ENCODE measurements around the gene ANKRD63. TPM values are rescaled to one million over a fixed set of nuclear protein-coding genes. Genes with fewer than 3 reads are reported as not detected.
A peak's percentile ranks its signal among the peaks of the same experiment; 100 is the strongest.

The ANKRD63 gene
- total RNA-seq, 2 experiments from 2014 or later: 0.37 TPM; not detected in 1

DNA sequence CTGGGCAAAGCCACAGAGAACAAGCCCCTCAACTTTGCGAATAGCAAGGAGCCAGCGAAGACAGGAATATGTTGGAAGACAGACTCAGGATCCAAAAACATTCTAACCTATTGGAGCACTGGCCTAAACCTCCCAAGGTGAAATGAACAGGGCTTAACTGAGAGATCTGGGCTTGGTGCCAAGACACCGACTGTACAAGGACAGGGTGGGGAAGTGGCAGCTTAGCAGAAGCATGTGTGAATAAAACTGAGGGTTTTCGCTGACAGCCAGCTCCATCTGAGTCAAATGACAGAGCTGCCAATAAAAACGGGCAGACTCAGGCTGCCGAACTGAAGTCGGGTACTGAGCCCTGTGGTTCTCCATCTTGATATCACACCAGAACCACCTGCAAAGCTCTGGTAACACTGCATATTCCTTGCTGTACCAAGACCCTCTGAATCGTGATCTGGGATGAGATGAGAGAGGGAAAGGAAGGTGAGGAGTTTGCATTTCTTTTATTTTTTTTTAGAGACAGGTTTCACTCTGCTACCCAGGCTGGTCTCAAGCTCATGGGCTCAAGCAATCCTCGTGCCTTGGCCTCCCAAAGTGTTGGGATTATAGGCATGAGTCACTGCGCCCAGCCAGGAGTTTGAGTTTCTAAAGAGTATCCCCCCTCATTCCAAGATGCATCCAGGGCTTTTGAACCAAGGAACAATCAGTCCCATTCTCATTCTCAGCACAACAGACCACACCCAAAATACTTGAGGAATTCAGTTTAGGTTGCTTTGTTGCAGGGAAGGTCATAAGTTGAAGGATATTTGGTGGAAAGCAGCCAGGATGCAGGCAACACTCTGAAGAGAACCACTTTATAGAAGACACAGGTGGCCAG lies 30.9 kb upstream of the ANKRD63 start:
- Mint-ChIP-seq H3K27me3 (ENCODE audit: low read depth) (peaks cover 54% of the 10 kb centered on the region), H3K36me3 (ENCODE audit: low read depth) (no peaks in the 10 kb centered on the region), H3K4me1 (ENCODE audit: low read depth) (peaks cover 22% of the 10 kb centered on the region), H3K27ac (peak overlapping the region; percentile 22), H3K9me3 (ENCODE audit: insufficient read depth) (no peaks in the 10 kb centered on the region), H3K4me3 (no peak overlapping the region)
- no peak for ATAC-seq
- CTCF ChIA-PET: interaction anchor here (0.8 to 21.9 kb wide), 7 partner anchors 6 to 38 kb away, joined by 3 to 559 read pairs (median 3); partner anchors contain the start of genes ANKRD63, CCDC9B and INAFM2
- POLR2A ChIA-PET: interaction anchor here (0.9 kb wide), 1 partner anchor 22 kb away, joined by 5 read pairs; no protein-coding TSS in a partner anchor
- DNase-seq: peak; percentile 47

DNA sequence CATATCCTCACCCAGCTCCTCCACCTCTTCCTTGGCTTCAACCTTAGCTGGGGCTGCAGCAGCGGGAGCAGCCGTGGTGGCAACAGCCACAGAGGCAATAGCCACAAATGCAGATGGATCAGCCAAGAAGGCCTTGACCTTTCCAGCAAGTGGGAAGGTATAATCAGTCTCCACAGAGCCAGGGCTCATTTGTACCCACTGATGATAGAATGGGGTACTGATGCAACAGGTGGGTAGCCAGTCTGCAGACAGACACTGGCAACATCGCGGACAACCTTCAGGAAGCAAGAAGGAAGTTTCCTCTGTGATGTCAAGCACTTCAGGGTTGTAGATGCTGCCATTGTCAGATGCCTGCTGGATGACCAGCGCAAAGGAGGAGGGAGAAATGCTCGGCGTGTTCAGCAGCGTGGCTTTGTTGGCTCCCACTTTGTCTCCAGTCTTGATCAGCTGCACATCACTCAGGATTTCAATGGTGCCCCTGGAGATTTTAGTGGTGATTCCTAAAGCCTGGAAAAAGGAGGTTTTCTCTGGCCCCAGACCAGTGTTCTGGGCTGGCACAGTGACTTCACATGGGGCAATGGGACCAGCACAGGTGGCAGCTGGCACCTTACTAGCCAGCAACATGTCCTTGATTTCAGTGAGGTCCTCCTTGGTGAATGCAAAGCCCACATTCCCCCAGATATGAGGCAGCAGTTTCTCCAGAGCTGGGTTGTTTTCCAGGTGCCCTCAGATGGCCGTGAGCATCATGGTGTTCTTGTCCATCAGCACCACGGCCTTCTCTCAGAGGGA lies 29.7 kb upstream of the ANKRD63 start:
- Mint-ChIP-seq H3K9me3 (ENCODE audit: insufficient read depth) (no peaks in the 10 kb centered on the region), H3K27me3 (ENCODE audit: low read depth) (peaks cover 49% of the 10 kb centered on the region), H3K4me1 (ENCODE audit: low read depth) (peaks cover 27% of the 10 kb centered on the region), H3K27ac (no peak overlapping the region), H3K4me3 (no peak overlapping the region), H3K36me3 (ENCODE audit: low read depth) (no peaks in the 10 kb centered on the region)
- no peak for ATAC-seq
- ChIA-PET CTCF (interaction anchor here (0.8 to 21.9 kb wide), 7 partner anchors 7 to 86 kb away, joined by 3 to 559 read pairs (median 3); partner anchors contain the start of genes ANKRD63, CCDC9B and INAFM2), POLR2A (interaction anchor here (0.8 to 0.9 kb wide), 2 partner anchors 20 to 119 kb away, joined by 3 to 5 read pairs; no protein-coding TSS in a partner anchor)
- DNase-seq: no peak

DNA sequence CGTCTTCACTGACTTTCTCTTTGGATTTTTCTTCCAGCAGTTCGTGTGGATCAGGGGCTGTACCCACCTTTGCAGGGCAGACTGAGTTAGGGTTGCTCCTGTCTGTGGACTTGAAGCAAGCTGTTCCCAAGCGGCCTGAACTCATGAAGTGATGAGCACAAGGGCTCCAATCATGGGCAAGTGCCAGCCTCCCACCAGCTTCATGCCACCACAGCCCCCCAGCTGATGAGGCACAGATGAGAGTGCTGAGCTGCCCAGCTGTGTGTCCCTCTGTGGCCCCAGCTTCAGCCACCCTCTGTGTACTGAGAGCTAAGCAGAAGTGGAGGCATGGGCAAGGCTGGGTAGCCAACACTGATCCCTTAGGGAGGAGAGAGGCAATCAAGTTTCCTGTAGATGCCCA lies 28.1 kb upstream of the ANKRD63 start:
- ChIA-PET POLR2A (interaction anchor here (0.9 to 3.8 kb wide), 2 partner anchors 12 to 33 kb away, joined by 3 to 21 read pairs; no protein-coding TSS in a partner anchor), CTCF (interaction anchor here (1.2 to 21.9 kb wide), 8 partner anchors 9 to 93 kb away, joined by 3 to 559 read pairs (median 25); partner anchors contain the start of genes ANKRD63, CCDC9B and INAFM2)
- no peaks in the 10 kb centered on the region for H3K9me3 Mint-ChIP-seq (ENCODE audit: insufficient read depth)
- peaks cover 36% of the 10 kb centered on the region for H3K27me3 Mint-ChIP-seq (ENCODE audit: low read depth)
- no peak for DNase-seq
- H3K4me1 Mint-ChIP-seq (ENCODE audit: low read depth): peaks cover 34% of the 10 kb centered on the region
- no peak overlapping the region for H3K4me3 Mint-ChIP-seq
- no peak overlapping the region for H3K27ac Mint-ChIP-seq
- no peak for ATAC-seq
- peaks cover 7% of the 10 kb centered on the region for H3K36me3 Mint-ChIP-seq (ENCODE audit: low read depth)

DNA sequence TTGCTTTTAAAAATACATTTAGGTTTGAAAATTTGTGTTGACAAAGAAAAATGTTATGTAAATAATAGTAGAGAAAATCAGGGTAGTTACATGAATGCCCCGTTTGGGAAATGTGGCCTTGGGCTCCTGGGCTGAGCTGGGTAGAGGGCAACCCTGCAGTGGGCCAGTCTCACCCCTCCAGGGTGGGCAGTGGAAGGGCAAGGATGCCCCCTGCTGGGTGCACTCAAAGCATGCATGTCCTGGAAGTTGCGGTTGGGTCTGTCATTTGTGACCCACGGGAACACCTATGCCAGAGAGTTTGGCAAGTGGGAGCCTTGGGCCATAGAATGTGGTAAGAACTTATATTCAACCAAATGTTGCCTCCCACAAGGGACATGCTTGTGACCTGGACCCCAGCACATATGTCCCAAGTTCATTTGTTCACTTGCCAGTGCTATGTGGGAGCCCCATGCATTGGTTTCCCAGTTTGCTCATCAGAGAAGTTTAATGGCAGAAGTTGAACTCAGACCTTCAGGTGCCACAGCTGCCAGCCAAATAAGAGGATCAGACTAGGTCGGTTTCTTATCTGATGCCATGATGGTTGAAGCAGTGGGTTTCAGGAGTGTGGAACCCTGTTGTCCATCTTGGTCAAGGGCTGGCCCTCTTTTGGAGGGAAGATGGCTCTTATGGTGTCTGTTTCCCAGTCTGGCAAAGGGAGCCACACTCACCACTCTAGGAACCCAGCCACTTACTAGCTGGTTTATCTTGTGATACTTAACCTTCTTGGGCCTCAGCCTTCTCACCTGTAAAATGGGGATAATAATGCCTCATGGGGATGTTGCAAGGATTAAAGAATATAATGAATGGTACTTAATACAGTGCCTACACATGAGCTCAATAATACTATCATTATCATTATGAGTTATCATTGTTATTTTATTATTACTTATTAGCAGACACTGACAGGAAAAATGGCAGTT lies 27.4 kb upstream of the ANKRD63 start:
- POLR2A ChIA-PET: interaction anchor here (0.9 to 3.8 kb wide), 3 partner anchors 13 to 32 kb away, joined by 3 to 21 read pairs (median 4); no protein-coding TSS in a partner anchor
- ATAC-seq: no peak
- DNase-seq: peak; percentile 76

DNA sequence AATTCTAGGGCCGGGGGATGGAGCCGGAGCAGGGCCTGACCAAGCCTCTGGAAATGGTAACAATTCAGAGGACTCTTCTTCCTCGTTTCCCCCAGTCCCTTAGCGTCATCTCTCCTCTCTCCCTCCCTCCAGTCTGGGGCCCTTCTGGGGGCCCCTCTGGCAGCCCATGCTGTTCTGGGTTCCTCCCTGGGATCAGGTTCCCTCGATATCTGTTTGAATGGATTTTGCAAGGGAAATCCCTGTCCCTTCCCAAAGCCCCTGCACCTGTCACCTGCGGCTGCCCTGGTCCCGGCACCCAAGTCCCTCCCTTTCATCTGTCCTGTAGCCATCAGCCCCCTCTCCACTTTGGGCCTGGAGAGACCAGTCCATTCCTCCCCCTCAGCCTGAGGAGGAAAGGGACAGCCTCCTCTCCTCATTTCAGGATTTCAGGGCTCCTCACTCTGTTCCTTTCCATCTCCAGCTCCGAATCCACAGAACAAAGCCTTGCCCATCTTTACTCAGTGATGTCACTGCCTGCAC lies 26.5 kb upstream of the ANKRD63 start:
- POLR2A ChIA-PET: interaction anchor here (0.8 to 3.8 kb wide), 5 partner anchors 14 to 680 kb away, joined by 3 to 21 read pairs (median 4); partner anchors contain the start of genes CHST14 and INAFM2
- Mint-ChIP-seq H3K36me3 (ENCODE audit: low read depth) (peaks cover 8% of the 10 kb centered on the region), H3K4me1 (ENCODE audit: low read depth) (peaks cover 43% of the 10 kb centered on the region), H3K4me3 (peak overlapping the region; percentile 99), H3K27me3 (ENCODE audit: low read depth) (peaks cover 26% of the 10 kb centered on the region), H3K27ac (peak overlapping the region; percentile 98), H3K9me3 (ENCODE audit: insufficient read depth) (no peaks in the 10 kb centered on the region)
- CTCF ChIA-PET: interaction anchor here (0.7 to 21.9 kb wide), 32 partner anchors 8 to 421 kb away, joined by 3 to 559 read pairs (median 4); partner anchors contain the start of genes ANKRD63, BUB1B, CCDC9B and INAFM2
- no peak for ATAC-seq
- no peak for DNase-seq

More for the DNA sequence above, 27.4 kb upstream of the ANKRD63 start:
- Mint-ChIP-seq H3K27me3 (ENCODE audit: low read depth) (peaks cover 31% of the 10 kb centered on the region), H3K9me3 (ENCODE audit: insufficient read depth) (no peaks in the 10 kb centered on the region), H3K36me3 (ENCODE audit: low read depth) (peaks cover 7% of the 10 kb centered on the region), H3K4me3 (peak overlapping the region; percentile 99), H3K27ac (peak overlapping the region; percentile 98), H3K4me1 (ENCODE audit: low read depth) (peaks cover 39% of the 10 kb centered on the region)
- CTCF ChIA-PET: interaction anchor here (0.7 to 21.9 kb wide), 32 partner anchors 9 to 422 kb away, joined by 3 to 559 read pairs (median 4); partner anchors contain the start of genes ANKRD63, BUB1B, CCDC9B and INAFM2

DNA sequence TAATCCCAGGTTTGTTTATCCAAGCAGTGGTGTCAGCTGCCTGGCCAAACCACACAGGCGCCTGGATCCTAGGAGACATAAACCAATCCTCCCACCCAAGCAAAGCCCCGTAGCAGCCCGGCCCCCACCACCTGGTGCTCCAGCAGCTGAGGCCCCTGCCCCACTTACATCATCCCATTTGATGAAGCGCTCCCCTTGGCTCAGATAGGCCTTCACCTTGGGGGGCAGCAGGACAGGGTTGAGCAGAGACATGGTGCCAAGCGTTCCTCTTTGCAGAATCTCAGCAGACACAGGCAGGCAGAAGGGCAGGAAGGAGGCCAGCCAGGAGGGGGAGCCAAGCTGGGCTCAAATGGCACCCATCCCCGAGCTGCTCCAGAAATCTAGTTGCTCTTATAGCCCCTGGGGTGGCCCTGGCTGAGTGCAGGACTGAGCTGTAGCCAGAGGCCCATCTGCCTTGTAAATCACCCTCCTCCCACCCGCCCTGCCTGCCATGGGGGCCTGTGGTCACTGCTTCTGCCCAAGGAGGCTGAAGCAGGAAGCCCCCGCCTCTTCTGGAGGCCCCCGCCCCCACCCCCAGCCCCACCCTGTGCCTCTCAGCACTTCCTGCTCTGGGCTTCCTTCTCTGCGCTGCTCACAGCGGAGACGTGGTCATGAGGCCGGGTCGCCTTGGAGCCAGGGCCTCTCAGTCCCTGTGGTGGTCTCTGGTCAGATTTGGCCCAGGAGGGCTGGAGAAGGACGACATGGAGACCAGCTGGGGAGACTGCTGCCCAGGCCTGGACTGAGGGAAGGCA lies 24.8 kb upstream of the ANKRD63 start, which contains the start of gene PLCB2:
Gene PLCB2 (minus strand): TSS at position 515 of the 791 bp plus-strand sequence. CDS start 263 bp downstream, at position 252.
- CTCF ChIA-PET: interaction anchor here (0.7 to 21.9 kb wide), 34 partner anchors 10 to 259 kb away, joined by 3 to 559 read pairs (median 4); partner anchors contain the start of genes ANKRD63, BMF, CCDC9B and DISP2
- Mint-ChIP-seq H3K4me3 (peak within 1 kb of the TSS; percentile 99), H3K36me3 (ENCODE audit: low read depth) (peaks cover 25% of the 10 kb centered on the region), H3K9me3 (ENCODE audit: insufficient read depth) (no peaks in the 10 kb centered on the region), H3K27me3 (ENCODE audit: low read depth) (peaks cover 13% of the 10 kb centered on the region), H3K4me1 (ENCODE audit: low read depth) (peaks cover 38% of the 10 kb centered on the region), H3K27ac (peak within 1 kb of the TSS; percentile 98)
- ATAC-seq (peak; percentile 81), DNase-seq (peak; percentile 82)
- POLR2A ChIA-PET: interaction anchor here (0.5 to 3.8 kb wide), 19 partner anchors 10 to 676 kb away, joined by 3 to 21 read pairs (median 5); partner anchors contain the start of genes ANKRD63, BAHD1 and INAFM2

DNA sequence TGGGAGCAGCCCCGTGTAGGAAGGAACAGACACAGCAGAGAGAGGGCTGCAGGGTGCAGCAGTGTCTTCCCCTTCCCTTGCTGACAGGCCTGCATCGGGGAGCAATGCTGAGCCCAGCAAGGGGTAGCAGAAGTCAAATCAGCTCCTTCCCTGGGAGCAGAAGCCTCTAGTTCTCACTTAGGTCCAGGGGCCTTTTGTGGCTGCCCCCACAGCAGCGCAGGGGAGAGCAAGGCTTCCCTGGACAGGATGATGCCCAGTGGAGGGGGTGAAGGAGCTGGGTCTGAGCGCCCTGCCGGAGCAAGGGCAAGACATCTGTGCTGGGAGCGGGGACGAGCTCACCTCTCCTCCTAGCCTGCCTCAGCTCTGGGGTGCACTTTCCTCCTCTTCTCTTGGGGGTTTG lies 24.0 kb upstream of the ANKRD63 start:
- no peaks in the 10 kb centered on the region for H3K9me3 Mint-ChIP-seq (ENCODE audit: insufficient read depth)
- ChIA-PET CTCF (interaction anchor here (0.7 to 21.9 kb wide), 30 partner anchors 9 to 258 kb away, joined by 3 to 559 read pairs (median 4); partner anchors contain the start of genes ANKRD63, BMF, CCDC9B and DISP2), POLR2A (interaction anchor here (1.0 to 3.0 kb wide), 8 partner anchors 11 to 29 kb away, joined by 3 to 17 read pairs (median 7); partner anchors contain the start of gene INAFM2)
- H3K36me3 Mint-ChIP-seq (ENCODE audit: low read depth): peaks cover 26% of the 10 kb centered on the region
- peak overlapping the region; percentile 98 for H3K27ac Mint-ChIP-seq
- DNase-seq (peak; percentile 38), ATAC-seq (peak; percentile 28)
- peaks cover 38% of the 10 kb centered on the region for H3K4me1 Mint-ChIP-seq (ENCODE audit: low read depth)
- H3K4me3 Mint-ChIP-seq: peak overlapping the region; percentile 99
- H3K27me3 Mint-ChIP-seq (ENCODE audit: low read depth): peaks cover 7% of the 10 kb centered on the region

DNA sequence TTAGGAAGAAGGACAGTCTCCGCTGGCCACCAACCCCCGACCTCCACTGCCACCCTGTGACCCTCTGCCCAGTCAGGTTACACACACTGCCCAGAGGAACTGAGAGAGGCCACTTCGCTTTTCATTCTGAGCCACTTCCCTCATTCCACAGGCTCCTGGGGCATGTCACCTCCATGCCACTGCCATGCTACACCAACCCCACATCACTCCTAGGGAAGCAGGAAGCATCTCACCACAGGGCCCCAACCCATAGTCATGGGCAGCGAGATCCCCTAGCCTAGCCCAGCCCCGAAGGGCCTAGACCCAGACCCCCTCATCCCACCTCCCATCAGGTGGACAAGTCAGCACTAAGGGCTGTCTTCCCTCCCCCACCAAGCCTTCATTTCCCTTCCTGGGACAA lies 23.5 kb upstream of the ANKRD63 start:
- Mint-ChIP-seq H3K4me3 (peak overlapping the region; percentile 99), H3K4me1 (ENCODE audit: low read depth) (peaks cover 38% of the 10 kb centered on the region), H3K27ac (peak overlapping the region; percentile 98), H3K9me3 (ENCODE audit: insufficient read depth) (no peaks in the 10 kb centered on the region), H3K27me3 (ENCODE audit: low read depth) (peaks cover 4% of the 10 kb centered on the region), H3K36me3 (ENCODE audit: low read depth) (peaks cover 31% of the 10 kb centered on the region)
- ATAC-seq (no peak), DNase-seq (no peak)
- POLR2A ChIA-PET: interaction anchor here (1.0 to 3.0 kb wide), 7 partner anchors 10 to 29 kb away, joined by 3 to 17 read pairs (median 8); partner anchors contain the start of gene INAFM2
- CTCF ChIA-PET: interaction anchor here (0.9 to 21.9 kb wide), 18 partner anchors 10 to 197 kb away, joined by 3 to 559 read pairs (median 5); partner anchors contain the start of genes ANKRD63, BMF, CCDC9B and INAFM2

DNA sequence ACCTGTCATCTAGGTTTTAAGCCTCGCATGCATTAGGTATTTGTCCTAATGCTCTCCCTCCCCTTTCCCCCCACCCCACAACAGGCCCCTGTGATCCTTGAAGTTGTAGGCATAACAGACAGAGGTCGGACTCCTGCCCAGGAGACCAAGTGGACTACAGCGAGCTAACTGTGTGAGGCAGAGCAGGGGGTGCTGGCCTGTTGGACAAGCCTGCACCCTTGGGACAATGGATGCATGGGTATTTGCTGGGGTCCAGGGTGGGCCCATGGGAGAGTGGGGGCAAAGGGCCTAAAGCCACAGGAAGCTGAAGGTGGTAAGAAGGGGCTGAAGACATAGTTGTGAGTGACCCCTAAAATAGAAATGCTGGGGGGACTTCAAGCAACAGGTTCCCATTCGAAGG lies 22.4 kb upstream of the ANKRD63 start:
- H3K9me3 Mint-ChIP-seq (ENCODE audit: insufficient read depth): no peaks in the 10 kb centered on the region
- ATAC-seq (no peak), DNase-seq (no peak)
- CTCF ChIA-PET: interaction anchor here (1.1 to 21.9 kb wide), 3 partner anchors 29 to 88 kb away, joined by 3 to 559 read pairs (median 7); no protein-coding TSS in a partner anchor
- H3K27me3 Mint-ChIP-seq (ENCODE audit: low read depth): no peaks in the 10 kb centered on the region
- peaks cover 40% of the 10 kb centered on the region for H3K36me3 Mint-ChIP-seq (ENCODE audit: low read depth)
- no peak overlapping the region for H3K4me3 Mint-ChIP-seq
- POLR2A ChIA-PET: no interaction called here
- no peak overlapping the region for H3K27ac Mint-ChIP-seq
- peaks cover 38% of the 10 kb centered on the region for H3K4me1 Mint-ChIP-seq (ENCODE audit: low read depth)
